NCI-H2029 treated with DMSO at 0.1 percent for 48 hours (cell line): ENCODE results near the gene CLEC18A.
"Not testable (repeated sequence)": the region's sequence is repeated elsewhere in the genome, so short reads cannot be mapped to it uniquely, and the experiment has no call there.

Source experiments
- DNase-seq: peaks from one replicate; lab custom pipeline; 2025; lab: John Stamatoyannopoulos, UW

CLEC18A gene

GRCh38 chr16:69951017-69951671, at the start of gene CLEC18A:
Gene CLEC18A (plus strand): TSS chr16:69951334. CDS start chr16:69951367, 33 bp downstream.
- not testable (repeated sequence) for DNase-seq

- DNase-seq = no peak
These were observed 47.2 kb upstream of the CLEC18A start for GRCh38 chr16:69903865-69904415.

- no peak for DNase-seq
These were observed 46.5 kb upstream of the CLEC18A start for GRCh38 chr16:69904495-69905170.

- DNase-seq = no peak
These were observed 46.0 kb upstream of the CLEC18A start for GRCh38 chr16:69905171-69905555.

GRCh38 chr16:69906838-69907401, 44.2 kb upstream of the CLEC18A start:
- no peak for DNase-seq

- no peak for DNase-seq
These were observed 42.1 kb upstream of the CLEC18A start for GRCh38 chr16:69909043-69909442.

- no peak for DNase-seq
These were observed 41.4 kb upstream of the CLEC18A start for GRCh38 chr16:69909760-69910159.

GRCh38 chr16:69910964-69911363, 40.2 kb upstream of the CLEC18A start:
- no peak for DNase-seq

- no peak for DNase-seq
These were observed 34.7 kb upstream of the CLEC18A start for GRCh38 chr16:69916462-69916861.

- no peak for DNase-seq
These were observed 33.8 kb upstream of the CLEC18A start for GRCh38 chr16:69917311-69917710.

GRCh38 chr16:69917739-69918138, 33.4 kb upstream of the CLEC18A start:
- DNase-seq = no peak

GRCh38 chr16:69918241-69918640, 32.9 kb upstream of the CLEC18A start:
- DNase-seq = no peak

- no peak for DNase-seq
These were observed 30.0 kb upstream of the CLEC18A start for GRCh38 chr16:69921127-69921526.

- no peak for DNase-seq
These were observed 28.9 kb upstream of the CLEC18A start for GRCh38 chr16:69922200-69922599.

GRCh38 chr16:69924041-69924775, 26.9 kb upstream of the CLEC18A start:
- DNase-seq = no peak

- DNase-seq = no peak
These were observed 26.4 kb upstream of the CLEC18A start for GRCh38 chr16:69924777-69925191.

GRCh38 chr16:69925311-69925710, 25.8 kb upstream of the CLEC18A start:
- DNase-seq = no peak

- DNase-seq = no peak
These were observed 24.9 kb upstream of the CLEC18A start for GRCh38 chr16:69926241-69926640.

GRCh38 chr16:69927056-69927757, 23.9 kb upstream of the CLEC18A start:
- DNase-seq = no peak

- DNase-seq = no peak
These were observed 22.2 kb upstream of the CLEC18A start for GRCh38 chr16:69928856-69929400.

- no peak for DNase-seq
These were observed 21.7 kb upstream of the CLEC18A start for GRCh38 chr16:69929480-69929879.
